GM19372 (cell line): ENCODE data around the gene CASK.
"Not testable (repeated sequence)": the region's sequence is repeated elsewhere in the genome, so short reads cannot be mapped to it uniquely, and the experiment has no call there.

Source experiments
- ATAC-seq: cut with Tn5 transposase; IDR thresholded peaks from one replicate; pipeline ENCODE4 v1.9.1; 2021; ENCODE audit warnings: mild to moderate bottlenecking, low read depth, moderate library complexity; ENCODE audit not compliant: unreplicated experiment

Gene CASK

GRCh38 chrX:41664375-41664901 is 258.9 kb downstream of the CASK start:
- ATAC-seq, result peak; percentile 83

- ATAC-seq, result no peak
Observed at GRCh38 chrX:41661366-41662095, 261.8 kb downstream of the CASK start.

GRCh38 chrX:41655631-41656030 is 267.7 kb downstream of the CASK start:
- ATAC-seq, result no peak

GRCh38 chrX:41655101-41655500 is 268.3 kb downstream of the CASK start:
- ATAC-seq, result no peak

- no peak for ATAC-seq
Observed at GRCh38 chrX:41653125-41653524, 270.2 kb downstream of the CASK start.

GRCh38 chrX:41646201-41646600 is 277.2 kb downstream of the CASK start:
- not testable (repeated sequence) for ATAC-seq

- no peak for ATAC-seq
Observed at GRCh38 chrX:41634284-41634683, 289.1 kb downstream of the CASK start.

- no peak for ATAC-seq
Observed at GRCh38 chrX:41630091-41630490, 293.3 kb downstream of the CASK start.

GRCh38 chrX:41629539-41629938 is 293.8 kb downstream of the CASK start:
- ATAC-seq, result no peak

GRCh38 chrX:41621222-41621723 is 302.1 kb downstream of the CASK start:
- ATAC-seq, result no peak

GRCh38 chrX:41619221-41619620 is 304.1 kb downstream of the CASK start:
- no peak for ATAC-seq

GRCh38 chrX:41616935-41617334 is 306.4 kb downstream of the CASK start:
- no peak for ATAC-seq

- ATAC-seq, result no peak
Observed at GRCh38 chrX:41616255-41616654, 307.1 kb downstream of the CASK start.

- ATAC-seq, result no peak
Observed at GRCh38 chrX:41608244-41608643, 315.1 kb downstream of the CASK start.

- ATAC-seq, result no peak
Observed at GRCh38 chrX:41607264-41607832, 316.0 kb downstream of the CASK start.

GRCh38 chrX:41606057-41606456 is 317.3 kb downstream of the CASK start:
- not testable (repeated sequence) for ATAC-seq

- no peak for ATAC-seq
Observed at GRCh38 chrX:41604766-41605543, 318.4 kb downstream of the CASK start.

- ATAC-seq, result no peak
Observed at GRCh38 chrX:41604177-41604576, 319.2 kb downstream of the CASK start.

GRCh38 chrX:41603596-41603995 is 319.8 kb downstream of the CASK start:
- ATAC-seq, result no peak

GRCh38 chrX:41602816-41603345 is 320.5 kb downstream of the CASK start:
- no peak for ATAC-seq

GRCh38 chrX:41600291-41600690 is 323.1 kb downstream of the CASK start:
- no peak for ATAC-seq
